LNCaP clone FGC (cell line): ENCODE data around the gene DOCK2.

Source experiments
- DNase-seq: peaks from one replicate; pipeline ENCODE4 v3.0.0-alpha.2; 2011; ENCODE audit warnings: low read depth
- H3K4me3 ChIP-seq: 2 replicates; pipeline ENCODE4 v1.5.1; 2011; ENCODE audit warnings: mild to moderate bottlenecking, low read depth, low read length, control low read depth
- CTCF ChIP-seq: IDR thresholded peaks from 2 replicates; pipeline ENCODE4 v1.5.1; 2012; ENCODE audit warnings: mild to moderate bottlenecking; ENCODE audit not compliant: control insufficient read depth, insufficient read depth; ENCODE audit errors: extremely low read depth

Gene DOCK2

GRCh38 chr5:169914766-169915165 is 277.7 kb downstream of the DOCK2 start:
- no peak overlapping the region for H3K4me3 ChIP-seq
- no peak for DNase-seq
- TF ChIP-seq CTCF: no peak

- no peak overlapping the region for H3K4me3 ChIP-seq
- no peak for DNase-seq
- TF ChIP-seq CTCF: no peak
Observed at GRCh38 chr5:169917500-169917899, 280.4 kb downstream of the DOCK2 start.

GRCh38 chr5:169918228-169918627 is 281.2 kb downstream of the DOCK2 start:
- no peak overlapping the region for H3K4me3 ChIP-seq
- TF ChIP-seq CTCF: no peak
- DNase-seq: no peak

GRCh38 chr5:169920474-169920873 is 283.4 kb downstream of the DOCK2 start:
- TF ChIP-seq CTCF: no peak
- no peak overlapping the region for H3K4me3 ChIP-seq
- DNase-seq: no peak

GRCh38 chr5:169921384-169921783 is 284.3 kb downstream of the DOCK2 start:
- no peak for TF ChIP-seq CTCF

GRCh38 chr5:169921949-169922348 is 284.9 kb downstream of the DOCK2 start:
- TF ChIP-seq CTCF: no peak
- no peak overlapping the region for H3K4me3 ChIP-seq
- DNase-seq: no peak

More at GRCh38 chr5:169921384-169921783, 284.3 kb downstream of the DOCK2 start:
- no peak for DNase-seq
- H3K4me3 ChIP-seq: no peak overlapping the region

GRCh38 chr5:169922474-169922873 is 285.4 kb downstream of the DOCK2 start:
- no peak for DNase-seq
- H3K4me3 ChIP-seq: no peak overlapping the region
- no peak for TF ChIP-seq CTCF
